K562 (cell line): ENCODE measurements around the gene CLK3. TPM values are rescaled to one million over a fixed set of nuclear protein-coding genes. Genes with fewer than 3 reads are reported as not detected.

Source experiments
- ATAC-seq: fragments of 200-7000 bp; cut with Tn5 transposase; 3 replicates; pipeline ENCODE4 v1.9.1; 2020; ENCODE audit warnings: moderate library complexity
- BruUV-seq: library from RNA; stranded (reverse); fragments of 400-500 nt; replicated peaks from 2 replicates; lab custom pipeline; 2021; lab: Mats Ljungman, UMichigan
- CTCF ChIA-PET: fragments of 300-600 bp; formaldehyde crosslinking; extraction: SDS; loops from one replicate; lab custom pipeline; 2021; ENCODE audit warnings: low intra/inter-chr PET ratio; lab: Yijun Ruan, JAX
- POLR2A ChIA-PET: fragments of 300-600, 350-650 bp; sonication (Branson Sonifier 250); formaldehyde crosslinking; extraction: SDS; loops from one replicate; lab custom pipeline; 2021; ENCODE audit warnings: antibody characterized with exemption, inconsistent platforms; lab: Yijun Ruan, JAX
- DNase-seq, 4 experiments: peaks; one replicate each; pipeline versions ENCODE4 v3.0.0 to v3.0.0-alpha.2; 2011 to 2018; ENCODE audit warnings: low spot score in 3 of 4, mixed read lengths in 3 of 4; ENCODE audit errors: extremely low read depth in 1 of 4
- FAIRE-seq: peaks from 2 replicates; lab custom pipeline; 2011; peaks lifted over from hg19 to GRCh38; lab: Jason Lieb, UNC
- H2AFZ ChIP-seq: 2 replicates; pipeline ENCODE4 v1.6.0; 2011; ENCODE audit warnings: low read depth, low read length, control low read depth, inconsistent platforms
- H3K27ac ChIP-seq: fragments of 200-600 bp; 3 replicates; pipeline ENCODE4 v1.8.0; 2011; ENCODE audit warnings: low read depth, mild to moderate bottlenecking, control low read depth, inconsistent platforms, low read length, moderate library complexity, mixed read lengths; ENCODE audit errors: extremely low read depth
- H3K27me3 ChIP-seq, 2 experiments: fragments of 300-600 bp in 1 of 2; 2 replicates in 1 of 2; 3 replicates in 1 of 2; pipeline versions ENCODE4 v1.6.0 to v1.8.0; 2011; ENCODE audit warnings: inconsistent platforms in 2 of 2, low read length in 2 of 2, mild to moderate bottlenecking in 1 of 2, mixed read lengths in 1 of 2, moderate library complexity in 1 of 2; ENCODE audit not compliant: control insufficient read depth in 2 of 2, insufficient read depth in 2 of 2
- H3K36me3 ChIP-seq: fragments of 300-600 bp; 3 replicates; pipeline ENCODE4 v1.8.0; 2011; ENCODE audit warnings: mild to moderate bottlenecking, low read length, inconsistent platforms; ENCODE audit not compliant: control insufficient read depth, insufficient read depth
- H3K4me1 ChIP-seq, 2 experiments: fragments of 200-600 bp in 1 of 2; replicated peaks in 1 of 2; 2 replicates in 1 of 2; 3 replicates in 1 of 2; pipeline versions ENCODE4 v1.5.1 to v1.8.0; 2011; ENCODE audit warnings: inconsistent platforms in 2 of 2, low read length in 2 of 2, mild to moderate bottlenecking in 1 of 2, mixed read lengths in 1 of 2, moderate library complexity in 1 of 2; ENCODE audit not compliant: control insufficient read depth in 2 of 2, insufficient read depth in 2 of 2
- H3K4me2 ChIP-seq: 2 replicates; pipeline ENCODE4 v1.6.1; 2011; ENCODE audit warnings: low read length, control low read depth, inconsistent platforms, mixed read lengths; ENCODE audit not compliant: insufficient read depth
- H3K4me3 ChIP-seq: fragments of 200-600 bp; sonication (generic), shearing (Covaris generic); 2 replicates; pipeline ENCODE4 v1.5.1; 2016; ENCODE audit warnings: control low read depth, inconsistent platforms
- H3K79me2 ChIP-seq: fragments of 200-600 bp; 3 replicates; pipeline ENCODE4 v1.8.0; 2011; ENCODE audit warnings: low read length, inconsistent platforms; ENCODE audit not compliant: control insufficient read depth, insufficient read depth
- H3K9ac ChIP-seq, 2 experiments: 2 replicates each; pipeline versions ENCODE4 v1.6.0 to v1.6.1; 2011; ENCODE audit warnings: low read depth in 2 of 2, low read length in 2 of 2, control low read depth in 1 of 2, inconsistent platforms in 1 of 2, mild to moderate bottlenecking in 1 of 2, mixed read lengths in 1 of 2; ENCODE audit not compliant: insufficient read depth in 1 of 2
- H3K9me1 ChIP-seq: one replicate; pipeline ENCODE4 v1.6.0; 2011; ENCODE audit warnings: inconsistent platforms, mild to moderate bottlenecking, low read length, moderate library complexity; ENCODE audit not compliant: control insufficient read depth, insufficient read depth
- H3K9me3 ChIP-seq: replicated peaks from 2 replicates; pipeline ENCODE4 v1.5.1; 2011; ENCODE audit warnings: low read depth, low read length, inconsistent platforms; ENCODE audit not compliant: control insufficient read depth, insufficient read depth
- H4K20me1 ChIP-seq: replicated peaks from 2 replicates; pipeline ENCODE4 v1.6.1; 2011; ENCODE audit warnings: low read length, inconsistent platforms, mixed read lengths; ENCODE audit not compliant: control insufficient read depth, insufficient read depth
- CCNT2 ChIP-seq: IDR thresholded peaks from 2 replicates; pipeline ENCODE4 v1.6.1; 2011; ENCODE audit warnings: borderline replicate concordance, low read depth, mild to moderate bottlenecking, moderate library complexity, mixed read lengths, low read length; ENCODE audit not compliant: insufficient read length; ENCODE audit errors: extremely low read depth
- GTF2F1 ChIP-seq: IDR thresholded peaks from 2 replicates; pipeline ENCODE4 v1.6.1; 2011; ENCODE audit warnings: low read depth, low read length, improper control_type of control experiment
- NR1H2 ChIP-seq: sonication (generic); formaldehyde crosslinking; IDR thresholded peaks from 2 replicates; pipeline ENCODE4 v1.4.0; 2020; ENCODE audit warnings: mild to moderate bottlenecking, missing genetic modification reagents
- PHF8 ChIP-seq: fragments of 200-600 bp; sonication (generic); IDR thresholded peaks from 2 replicates; pipeline ENCODE4 v1.6.1; 2012; ENCODE audit warnings: mixed run types, mild to moderate bottlenecking, inconsistent platforms, low read length, moderate library complexity, borderline replicate concordance
- PREB ChIP-seq: sonication (generic); formaldehyde crosslinking; IDR thresholded peaks from 2 replicates; pipeline ENCODE4 v1.8.1; 2023; ENCODE audit warnings: mild to moderate bottlenecking, missing genetic modification reagents
- RBM25 ChIP-seq: fragments of 200-400 bp; formaldehyde crosslinking; IDR thresholded peaks from 2 replicates; pipeline ENCODE4 v1.6.1; 2018; ENCODE audit warnings: low read length, low read depth, moderate library complexity; ENCODE audit not compliant: severe bottlenecking
- RERE ChIP-seq: sonication (generic); formaldehyde crosslinking; IDR thresholded peaks from 2 replicates; pipeline ENCODE4 v1.8.0; 2023; ENCODE audit warnings: missing genetic modification reagents, mild to moderate bottlenecking, borderline replicate concordance
- SRSF1 ChIP-seq: fragments of 200-400 bp; formaldehyde crosslinking; IDR thresholded peaks from 2 replicates; pipeline ENCODE4 v1.6.1; 2017; ENCODE audit warnings: mild to moderate bottlenecking, low read depth, low read length, moderate library complexity
- TEAD1 ChIP-seq, 2 experiments: fragments of 450-650 bp in 1 of 2; sonication (generic) in 1 of 2; formaldehyde crosslinking; IDR thresholded peaks; 2 replicates each; pipeline versions ENCODE4 v1.4.0 to v1.8.0; 2020 to 2022; ENCODE audit warnings: mild to moderate bottlenecking in 2 of 2, missing genetic modification reagents in 1 of 2
- ZKSCAN3 ChIP-seq: fragments of 250-450 bp; sonication (Bioruptor Pico); IDR thresholded peaks from 2 replicates; pipeline ENCODE4 v1.4.0; 2020
- WGBS: fragments of 100-300 bp; shearing (Covaris generic); methylation state at CpG from one replicate; pipeline ENCODE4 v1.1.6; 2016; ENCODE audit warnings: low coverage, mixed read lengths; ENCODE audit not compliant: insufficient coverage; ENCODE audit errors: missing lambda C conversion rate; 5-methylcytosine and 5-hydroxymethylcytosine counted together
- in situ Hi-C: fragments of 300-500 bp; cut with MboI; formaldehyde crosslinking; loops from 4 replicates; pipeline ENCODE4 v1.15.0; 2018; ENCODE audit warnings: inconsistent platforms, mixed read lengths
- intact Hi-C: fragments of 100-400 bp; cut with micrococcal nuclease; formaldehyde crosslinking; loops from 2 replicates; pipeline ENCODE4 v1.14.2; 2022
- polyA plus RNA-seq, 8 experiments: library from polyadenylated mRNA; depleted of rRNA in 4 of 8; stranded (reverse) in 5 of 8; unstranded in 3 of 8; fragments of >200 nt; fragmentation: Nextera tagmentation in 2 of 8; fragmentation: Illumina TruSeq in 1 of 8; extraction: Ambion mirVana in 2 of 8; extraction: Trizol in 1 of 8; gene quantifications; 2 replicates each; pipeline versions ENCODE4 v1.2.1 to v1.2.3, GENCODE V29; 2011 to 2014; ENCODE audit warnings: inconsistent platforms in 1 of 8, missing spikeins in 1 of 8
- total RNA-seq, 7 experiments: library from RNA; depleted of rRNA in 6 of 7; stranded (reverse); fragments of >200 nt in 6 of 7; fragmentation: Illumina TruSeq in 2 of 7; extraction: Trizol in 2 of 7; gene quantifications; 2 replicates each; pipeline versions ENCODE4 v1.2.1 to v1.2.3, GENCODE V29; 2011 to 2021; ENCODE audit warnings: low replicate concordance in 1 of 7
- TF ChIP-seq, protein P1 (sequence below): sonication (generic); formaldehyde crosslinking; IDR thresholded peaks from 2 replicates; pipeline ENCODE4 v1.8.0; 2022; ENCODE audit warnings: mild to moderate bottlenecking, missing genetic modification reagents

The CLK3 gene
- total and polyA plus RNA-seq, 9 of the 15 experiments (the other 6 are each of a cell fraction or from before 2014, with no cell fraction given) = 1.2 to 95.2 (median 51.7) TPM

DNA sequence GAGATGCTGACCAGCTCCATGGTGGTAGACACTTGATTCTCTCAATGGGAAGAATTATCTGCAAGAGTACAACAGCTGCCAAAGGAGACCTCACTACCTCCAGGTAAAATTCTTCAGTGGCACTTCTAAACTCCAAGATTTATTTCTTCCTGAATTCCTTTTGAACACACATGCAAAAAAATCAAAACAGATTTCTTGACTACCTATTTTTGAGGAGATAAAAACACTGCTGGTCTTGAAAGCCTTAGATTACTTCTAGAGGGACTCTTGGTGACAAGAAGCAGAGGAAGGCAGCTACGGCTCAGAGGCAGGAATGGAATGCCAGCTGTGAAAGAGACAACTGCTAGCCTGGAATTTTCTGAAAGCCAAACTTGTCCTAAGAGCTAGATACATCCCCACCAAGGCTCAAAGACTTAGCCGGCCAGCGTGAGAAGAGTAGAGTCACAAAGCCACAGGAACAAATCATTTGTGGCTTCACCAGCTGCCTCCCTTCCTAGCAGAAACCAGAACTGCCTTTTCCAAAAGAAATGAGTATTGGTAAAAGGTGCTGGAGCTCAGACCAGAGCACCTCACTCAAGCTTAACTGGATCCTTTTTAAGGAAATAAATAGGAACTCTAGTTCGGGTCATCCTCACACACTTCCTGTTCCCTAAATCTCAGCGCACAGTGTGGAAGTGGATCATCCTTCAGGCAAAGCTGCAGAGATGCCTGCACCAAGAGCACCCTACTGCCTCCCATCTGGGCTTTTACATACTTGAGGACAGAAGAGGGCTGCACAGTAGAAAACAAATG lies 32.6 kb downstream of the CLK3 start (continued):
- TF ChIP-seq TEAD1 (CRISPR knock-in tag; IDR thresholded peaks at IDR 0.05) (no peak), SRSF1 (no peak), GTF2F1 (no peak), ZKSCAN3 (no peak)
- TF ChIP-seq, all 486 proteins: peak for 0

GRCh38 chr15:74651242-74651741 lies 35.7 kb downstream of the CLK3 start:
- peak; percentile 64 for FAIRE-seq
- WGBS = 92% methylated on average over 3 of the region's 3 CpGs
- TF ChIP-seq CCNT2 (no peak), PHF8 (no peak), PREB (no peak), NR1H2 (no peak), RBM25 (no peak), RERE (no peak)
- TF ChIP-seq, protein P1, sequence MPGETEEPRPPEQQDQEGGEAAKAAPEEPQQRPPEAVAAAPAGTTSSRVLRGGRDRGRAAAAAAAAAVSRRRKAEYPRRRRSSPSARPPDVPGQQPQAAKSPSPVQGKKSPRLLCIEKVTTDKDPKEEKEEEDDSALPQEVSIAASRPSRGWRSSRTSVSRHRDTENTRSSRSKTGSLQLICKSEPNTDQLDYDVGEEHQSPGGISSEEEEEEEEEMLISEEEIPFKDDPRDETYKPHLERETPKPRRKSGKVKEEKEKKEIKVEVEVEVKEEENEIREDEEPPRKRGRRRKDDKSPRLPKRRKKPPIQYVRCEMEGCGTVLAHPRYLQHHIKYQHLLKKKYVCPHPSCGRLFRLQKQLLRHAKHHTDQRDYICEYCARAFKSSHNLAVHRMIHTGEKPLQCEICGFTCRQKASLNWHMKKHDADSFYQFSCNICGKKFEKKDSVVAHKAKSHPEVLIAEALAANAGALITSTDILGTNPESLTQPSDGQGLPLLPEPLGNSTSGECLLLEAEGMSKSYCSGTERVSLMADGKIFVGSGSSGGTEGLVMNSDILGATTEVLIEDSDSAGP (CRISPR knock-in tag) = no peak

More at GRCh38 chr15:74651242-74651741, 35.7 kb downstream of the CLK3 start:
- in situ Hi-C loops (no loop called here), intact Hi-C loops (no loop called here)
- H3K9ac ChIP-seq = no peak overlapping the region
- no peaks in the 10 kb centered on the region for H3K4me1 ChIP-seq
- H2AFZ ChIP-seq = no peak overlapping the region
- H4K20me1 ChIP-seq = peaks cover 6% of the 10 kb centered on the region; the same call in 1 of the 2 replicates
- no peaks in the 10 kb centered on the region for H3K27me3 ChIP-seq
- H3K79me2 ChIP-seq = 0 out of 3 replicates have a peak, but pooled peaks cover 1% of the 10 kb centered on the region
- no TSS peak for BruUV-seq
- no peak overlapping the region for H3K27ac ChIP-seq
- H3K9me3 ChIP-seq = no peaks in the 10 kb centered on the region
- DNase-seq = no peak
- peaks cover 23% of the 10 kb centered on the region; the same call in 2 of the 3 replicates for H3K36me3 ChIP-seq
- no peaks in the 10 kb centered on the region for H3K9me1 ChIP-seq
- ChIA-PET POLR2A (no interaction called here), CTCF (no interaction called here)
- H3K4me3 ChIP-seq = no peak overlapping the region
- no peak for ATAC-seq
- no peak overlapping the region for H3K4me2 ChIP-seq
